Measurements from ENCODE around the gene HNRNPUL1. TPM values are rescaled to one million over a fixed set of nuclear protein-coding genes. Genes with fewer than 3 reads are reported as not detected.
"Not testable (repeated sequence)": the region's sequence is repeated elsewhere in the genome, so short reads cannot be mapped to it uniquely, and the experiment has no call there.

The HNRNPUL1 gene
- total and polyA plus RNA-seq, 2 of the 8 experiments (the other 6 are each of a cell fraction or from before 2014, with no cell fraction given): 99.5 to 264 TPM

DNA sequence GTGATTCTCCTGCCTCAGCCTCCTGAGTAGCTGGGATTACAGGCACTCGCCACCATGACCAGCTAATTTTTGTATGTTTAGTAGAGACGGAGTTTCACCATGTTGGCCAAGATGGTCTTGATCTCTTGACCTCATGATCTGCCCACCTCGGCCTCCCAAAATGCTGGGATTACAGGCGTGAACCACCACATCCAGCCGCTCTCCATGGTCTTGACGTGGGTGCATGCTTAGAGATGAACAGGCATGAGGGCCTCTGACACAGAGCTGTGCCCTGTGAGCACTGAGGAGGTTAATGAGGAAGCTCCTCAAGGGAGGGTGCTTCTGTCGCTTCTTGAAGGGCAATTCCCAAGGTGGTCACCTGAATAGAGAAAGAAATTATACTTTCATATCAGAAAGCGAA is 25.6 kb downstream of the HNRNPUL1 start:
- H2BK5ac ChIP-seq (ENCODE audit: low read depth, low read length): peak overlapping the region; percentile 55; the same call in 1 of the 2 replicates
- H3K18ac ChIP-seq (ENCODE audit: extremely low read depth, low read length); H3K4ac ChIP-seq (replicated peaks; ENCODE audit: insufficient read length, low read depth, low read length); H4K8ac ChIP-seq (ENCODE audit: extremely low read depth, insufficient read depth, low read length); H3K9ac ChIP-seq (replicated peaks in 1 of 4; ENCODE audit: extremely low read depth in 1 of 4, low read depth in 3 of 4, low read length in 3 of 4); H3K23ac ChIP-seq (ENCODE audit: insufficient read length); H4K5ac ChIP-seq (ENCODE audit: insufficient read length, low read depth, low read length); H2AK5ac ChIP-seq (ENCODE audit: low read depth, low read length); FAIRE-seq; H3K14ac ChIP-seq (ENCODE audit: insufficient read length); H3K9me3 ChIP-seq (ENCODE audit: insufficient read depth in 2 of 2, low read depth in 1 of 2, low read length in 1 of 2); H3K79me1 ChIP-seq (ENCODE audit: low read depth, low read length); H3K4me1 ChIP-seq (replicated peaks in 1 of 4; ENCODE audit: control insufficient read depth in 3 of 4, insufficient read depth in 4 of 4, low read length in 3 of 4); H4K20me1 ChIP-seq (replicated peaks in 1 of 2; ENCODE audit: control insufficient read depth in 1 of 2, insufficient read depth in 2 of 2, low read length in 2 of 2); H2BK15ac ChIP-seq (ENCODE audit: low read length); H3K27ac ChIP-seq (ENCODE audit: low read depth, low read length); H4K91ac ChIP-seq (replicated peaks; ENCODE audit: insufficient read length, low read length); H2AFZ ChIP-seq (ENCODE audit: low read length); H3K4me2 ChIP-seq (ENCODE audit: insufficient read depth in 1 of 2, low read depth in 2 of 2, low read length in 2 of 2); H3K23me2 ChIP-seq (ENCODE audit: low read depth, low read length); H3K56ac ChIP-seq (replicated peaks; ENCODE audit: insufficient read length, low read depth, low read length); H2BK120ac ChIP-seq (replicated peaks; ENCODE audit: low read depth, low read length); H3K27me3 ChIP-seq (replicated peaks in 1 of 4; ENCODE audit: control insufficient read depth in 3 of 4, extremely low read depth in 1 of 4, insufficient read depth in 3 of 4, low read length in 3 of 4); H2BK20ac ChIP-seq (ENCODE audit: low read length); H3K4me3 ChIP-seq (ENCODE audit: extremely low read depth in 1 of 4, insufficient read depth in 2 of 4, low read depth in 3 of 4, low read length in 4 of 4); DNase-seq (ENCODE audit: low read depth in 1 of 2, low spot score in 2 of 2); H2BK12ac ChIP-seq (ENCODE audit: low read depth, low read length): not testable (repeated sequence)
- CTCF ChIA-PET (ENCODE audit: partially characterized antibody): interaction anchor here (2.1 to 5.2 kb wide), 2 partner anchors 14 to 19 kb away, joined by 7 to 15 read pairs; no protein-coding TSS in a partner anchor
- WGBS, 2 experiments (ENCODE audit: extremely low coverage in 1 of 2, insufficient coverage in 1 of 2, insufficient read length in 1 of 2, insufficient replicate concordance in 2 of 2, low coverage in 1 of 2, low lambda C conversion rate in 2 of 2, missing lambda C conversion rate in 1 of 2): 95% methylated on average over 8 of the region's 8 CpGs; no CpG with 5 or more reads in 1 of the 2 experiments
- H3K36me3 ChIP-seq (ENCODE audit: control insufficient read depth in 2 of 4, insufficient read depth in 4 of 4, low read length in 3 of 4): peaks cover 47 to 87% (median 73%) of the 10 kb centered on the region in 4 experiments
- POLR2A ChIA-PET (ENCODE audit: partially characterized antibody): interaction anchor here (1.3 to 38.6 kb wide), 3 partner anchors 13 to 22 kb away, joined by 3 to 579 read pairs (median 7); partner anchors contain the start of gene CCDC97
- peaks cover 0 to 12% of the 10 kb centered on the region in 2 experiments; a peak in 1 of 4 replicates for H3K79me2 ChIP-seq (ENCODE audit: control insufficient read depth in 1 of 2, insufficient read depth in 2 of 2, low read length in 2 of 2)
